Gastroesophageal sphincter (tissue), 4 donors: ENCODE measurements around the gene SHBG. TPM values are rescaled to one million over a fixed set of nuclear protein-coding genes. Genes with fewer than 3 reads are reported as not detected.
"Not testable (repeated sequence)": the region's sequence is repeated elsewhere in the genome, so short reads cannot be mapped to it uniquely, and the experiment has no call there.

ENCODE experiments used
- ATAC-seq: fragments of 150-250 bp; one replicate; pipeline ENCODE4 v1.9.1; 2016; ENCODE audit warnings: mild to moderate bottlenecking, moderate library complexity
- H3K27ac ChIP-seq, 4 donors: fragments of 200-600 bp; sonication (generic) in 3 of 4; 1 replicate in 3 of 4; 2 replicates in 1 of 4; pipeline ENCODE4 v1.5.1; 2016 to 2019
- H3K27me3 ChIP-seq: fragments of 200-600 bp; sonication (generic); one replicate; pipeline ENCODE4 v1.5.1; 2019
- H3K36me3 ChIP-seq, 2 donors: fragments of 200-600 bp; sonication (generic); one replicate each; pipeline ENCODE4 v1.5.1; 2019; ENCODE audit warnings: control low read depth in 1 of 2
- H3K4me1 ChIP-seq, 3 donors: fragments of 200-600 bp; sonication (generic); 1 replicate in 2 of 3; 2 replicates in 1 of 3; pipeline ENCODE4 v1.5.1; 2016 to 2019; ENCODE audit warnings: control low read depth in 2 of 3
- H3K4me3 ChIP-seq, 2 donors: fragments of 200-600 bp; sonication (generic); one replicate each; pipeline ENCODE4 v1.5.1; 2019; ENCODE audit warnings: mild to moderate bottlenecking in 1 of 2, moderate library complexity in 1 of 2
- H3K9me3 ChIP-seq, 3 donors: fragments of 200-600 bp; sonication (generic); one replicate each; pipeline ENCODE4 v1.5.1; 2017 to 2019; ENCODE audit warnings: control low read depth in 2 of 3
- CTCF ChIP-seq, 4 experiments: fragments of 200-600 bp in 2 of 4; fragments of 450-650 bp in 2 of 4; sonication (generic) in 1 of 4; IDR thresholded peaks; one replicate each; pipeline ENCODE4 v1.5.1; 2017 to 2019; ENCODE audit warnings: antibody characterized with exemption in 4 of 4, mild to moderate bottlenecking in 2 of 4, moderate library complexity in 2 of 4
- EP300 ChIP-seq: sonication (generic); formaldehyde crosslinking; IDR thresholded peaks from one replicate; pipeline ENCODE4 v1.6.1; 2017; ENCODE audit warnings: antibody characterized with exemption, mild to moderate bottlenecking
- POLR2A ChIP-seq, 2 donors: fragments of 450-650 bp; IDR thresholded peaks; one replicate each; pipeline ENCODE4 v1.6.1; 2017; ENCODE audit warnings: antibody characterized with exemption in 2 of 2, mild to moderate bottlenecking in 2 of 2, moderate library complexity in 1 of 2
- POLR2AphosphoS5 ChIP-seq: sonication (generic); formaldehyde crosslinking; IDR thresholded peaks from one replicate; pipeline ENCODE4 v1.6.1; 2017; ENCODE audit warnings: antibody characterized with exemption
- WGBS, 2 donors: methylation state at CpG; one replicate each; pipeline ENCODE4 v1.1.5; 2018; ENCODE audit warnings: low coverage in 1 of 2; 5-methylcytosine and 5-hydroxymethylcytosine counted together
- total RNA-seq, 4 donors: library from RNA; depleted of rRNA; stranded (reverse); fragments of >200 nt; gene quantifications; one replicate each; pipeline ENCODE4 v1.1.0, GENCODE V29; 2016

The SHBG gene
- total RNA-seq, 4 donors from 2014 or later: 0.40 to 3.0 TPM; not detected in 2

- H3K27ac ChIP-seq: no peak overlapping the region
- no peaks in the 10 kb centered on the region for H3K27me3 ChIP-seq
- WGBS, 2 donors: 73 to 89% methylated on average over 2 to 11 of the region's 23 CpGs
- no peak for TF ChIP-seq CTCF (IDR thresholded peaks at IDR 0.05)
- no peak for TF ChIP-seq POLR2A (IDR thresholded peaks at IDR 0.05)
- TF ChIP-seq POLR2AphosphoS5: no peak
- no peak for TF ChIP-seq EP300
- H3K36me3 ChIP-seq: peaks cover 3 to 75% of the 10 kb centered on the region in 2 donors
- no peaks in the 10 kb centered on the region for H3K9me3 ChIP-seq
- H3K4me3 ChIP-seq: no peak overlapping the region
- no peak for ATAC-seq
- peaks cover 0 to 26% (median 10%) of the 10 kb centered on the region in 3 donors for H3K4me1 ChIP-seq
These were observed 37.4 kb upstream of the SHBG start for GRCh38 chr17:7592422-7593021.

GRCh38 chr17:7593296-7593695, 36.6 kb upstream of the SHBG start:
- Histone ChIP-seq H3K27ac (no peak overlapping the region), H3K4me1 (peaks cover 0 to 19% (median 7%) of the 10 kb centered on the region in 3 donors), H3K4me3 (no peak overlapping the region), H3K36me3 (peaks cover 3 to 77% of the 10 kb centered on the region in 2 donors), H3K9me3 (no peaks in the 10 kb centered on the region), H3K27me3 (no peaks in the 10 kb centered on the region)
- no peak for ATAC-seq
- WGBS, 2 donors: 40 to 80% methylated on average over 1 of the region's 12 CpGs
- no peak for TF ChIP-seq CTCF (IDR thresholded peaks at IDR 0.05)
- no peak for TF ChIP-seq POLR2AphosphoS5
- no peak for TF ChIP-seq POLR2A (IDR thresholded peaks at IDR 0.05)
- TF ChIP-seq EP300: no peak

- WGBS, 2 donors: 100% methylated on average over 1 of the region's 5 CpGs; no CpG with 5 or more reads in 1 of the 2 donors
- not testable (repeated sequence) for H3K9me3 ChIP-seq, H3K4me3 ChIP-seq, H3K27me3 ChIP-seq, ATAC-seq, H3K27ac ChIP-seq, H3K4me1 ChIP-seq
- H3K36me3 ChIP-seq: peaks cover 3 to 98% of the 10 kb centered on the region in 2 donors
These were observed 32.4 kb upstream of the SHBG start for GRCh38 chr17:7597561-7597960.

- H3K27me3 ChIP-seq: no peaks in the 10 kb centered on the region
- no peaks in the 10 kb centered on the region for H3K9me3 ChIP-seq
- H3K27ac ChIP-seq: no peak overlapping the region
- no peak for ATAC-seq
- 69 to 92% methylated on average over 2 to 4 of the region's 4 CpGs for whole genome bisulfite sequencing, 2 donors
- peaks cover 0 to 31% (median 0%) of the 10 kb centered on the region in 3 donors for H3K4me1 ChIP-seq
- peaks cover 0 to 56% of the 10 kb centered on the region in 2 donors for H3K36me3 ChIP-seq
- no peak for TF ChIP-seq POLR2A (IDR thresholded peaks at IDR 0.05)
- no peak for TF ChIP-seq EP300
- no peak for TF ChIP-seq POLR2AphosphoS5
- no peak for TF ChIP-seq CTCF (IDR thresholded peaks at IDR 0.05)
- H3K4me3 ChIP-seq: no peak overlapping the region
These were observed 23.7 kb upstream of the SHBG start for GRCh38 chr17:7606280-7606679.

GRCh38 chr17:7610641-7611040, 19.3 kb upstream of the SHBG start:
- Histone ChIP-seq H3K36me3 (peaks cover 0 to 12% of the 10 kb centered on the region in 2 donors), H3K27me3 (no peaks in the 10 kb centered on the region), H3K4me1 (peaks cover 0 to 63% (median 17%) of the 10 kb centered on the region in 3 donors), H3K27ac (no peak overlapping the region), H3K4me3 (no peak overlapping the region), H3K9me3 (no peaks in the 10 kb centered on the region)
- ATAC-seq: no peak
- no peak for TF ChIP-seq POLR2AphosphoS5
- no peak for TF ChIP-seq EP300
- TF ChIP-seq POLR2A (IDR thresholded peaks at IDR 0.05): no peak
- 100% methylated on average over 2 of the region's 2 CpGs; no CpG with 5 or more reads in 1 of the 2 donors for WGBS, 2 donors

- Histone ChIP-seq H3K36me3 (peaks cover 0 to 9% of the 10 kb centered on the region in 2 donors), H3K27me3 (no peaks in the 10 kb centered on the region), H3K4me1 (peaks cover 0 to 60% (median 17%) of the 10 kb centered on the region in 3 donors), H3K4me3 (no peak overlapping the region), H3K27ac (no peak overlapping the region), H3K9me3 (no peaks in the 10 kb centered on the region)
- no peak for ATAC-seq
- 63 to 68% methylated on average over 2 to 3 of the region's 3 CpGs for WGBS, 2 donors
- TF ChIP-seq POLR2A (IDR thresholded peaks at IDR 0.05) (no peak), CTCF (IDR thresholded peaks at IDR 0.05) (no peak), EP300 (no peak), POLR2AphosphoS5 (no peak)
These were observed 18.2 kb upstream of the SHBG start for GRCh38 chr17:7611635-7612293.
